ENCODE measurements around the gene SYT13.

The SYT13 gene

GRCh38 chr11:45224766-45225165 lies 61.4 kb downstream of the SYT13 start:
- no peak for DNase-seq (ENCODE audit: low read depth in 2 of 3, low spot score in 2 of 3)

GRCh38 chr11:45223496-45223895 lies 62.6 kb downstream of the SYT13 start:
- no peak for DNase-seq (ENCODE audit: low read depth in 2 of 3, low spot score in 2 of 3)

GRCh38 chr11:45219411-45219810 lies 66.7 kb downstream of the SYT13 start:
- no peak for DNase-seq (ENCODE audit: low read depth in 2 of 3, low spot score in 2 of 3)

GRCh38 chr11:45218705-45219104 lies 67.4 kb downstream of the SYT13 start:
- DNase-seq (ENCODE audit: low read depth in 2 of 3, low spot score in 2 of 3): no peak

DNA sequence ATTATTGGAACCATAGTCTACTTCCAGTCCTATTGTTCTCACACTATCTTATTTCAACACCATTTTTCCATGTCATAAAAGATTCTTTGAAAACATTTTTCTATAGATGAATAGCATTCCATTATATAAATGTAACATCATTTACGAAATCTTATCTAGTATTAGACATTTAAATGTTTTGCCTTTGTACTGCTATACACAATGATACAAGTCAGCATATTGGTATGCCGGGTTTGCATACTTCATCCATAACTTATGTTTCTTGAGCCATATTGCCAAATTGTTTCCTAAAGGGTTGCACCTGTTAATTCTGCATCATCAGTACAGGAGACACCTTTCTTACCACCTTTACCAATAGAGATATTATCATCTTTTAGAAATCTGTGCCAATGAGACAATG lies 68.2 kb downstream of the SYT13 start:
- DNase-seq (ENCODE audit: low read depth in 2 of 3, low spot score in 2 of 3): no peak

DNA sequence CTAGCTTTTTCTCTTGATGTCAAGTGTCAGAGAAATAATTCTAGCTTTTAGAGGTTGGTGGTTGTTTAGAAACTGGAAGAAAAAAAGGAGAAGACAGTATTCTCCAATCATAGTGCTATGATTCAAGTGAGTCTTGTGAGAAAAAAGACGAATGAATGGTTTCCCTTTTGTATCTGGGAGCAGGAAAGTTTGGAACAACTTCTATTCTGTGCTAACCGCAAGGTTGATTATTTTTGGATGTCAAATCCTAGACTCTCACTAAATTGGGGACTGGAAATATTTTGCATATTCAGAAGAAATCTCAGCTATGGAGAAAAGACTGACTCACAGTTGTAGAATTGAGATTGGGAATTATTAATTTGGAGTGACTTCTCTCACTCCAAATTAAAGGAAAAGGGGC lies 69.2 kb downstream of the SYT13 start:
- no peak for DNase-seq (ENCODE audit: low read depth in 2 of 3, low spot score in 2 of 3)

- no peak for DNase-seq (ENCODE audit: low read depth in 2 of 3, low spot score in 2 of 3)
Observed at GRCh38 chr11:45216031-45216430, 70.1 kb downstream of the SYT13 start.

DNA sequence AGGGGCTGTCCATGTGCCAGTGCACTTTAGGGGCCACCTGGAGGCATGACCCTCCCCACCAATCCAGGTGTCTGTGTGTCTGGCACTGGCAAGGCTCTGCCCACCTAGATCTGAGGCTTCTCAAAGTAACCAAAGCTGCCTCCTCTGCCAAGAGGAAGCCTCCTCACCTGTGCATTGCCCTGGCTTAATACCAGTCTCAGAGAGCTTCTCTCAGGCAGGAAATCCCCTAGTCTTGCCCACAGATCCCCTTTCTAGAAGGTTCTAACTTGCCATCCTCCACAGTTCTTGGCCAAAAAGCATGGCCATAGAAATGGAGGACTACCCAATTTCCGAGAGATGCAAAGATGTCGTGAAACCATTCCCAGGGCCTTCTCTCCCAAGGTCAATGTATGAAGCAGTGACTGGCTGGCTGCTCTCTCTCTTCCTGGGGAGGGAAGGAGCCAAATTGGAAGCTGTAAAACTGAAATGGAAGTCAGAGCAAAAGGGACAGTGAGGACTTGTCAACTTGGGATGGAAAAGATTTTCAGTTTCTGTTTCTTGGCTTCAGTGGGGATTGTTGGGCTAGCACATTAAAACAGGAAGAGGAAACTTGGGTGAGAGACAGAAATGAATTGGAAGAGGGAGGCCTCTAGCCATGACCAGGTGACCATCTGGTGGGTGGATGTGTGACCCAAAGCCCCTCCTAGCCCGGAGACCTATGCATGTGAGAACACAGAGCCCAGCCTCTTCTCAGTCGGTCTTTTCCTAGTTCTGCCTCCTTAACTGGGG lies 70.9 kb downstream of the SYT13 start:
- no peak for DNase-seq (ENCODE audit: low read depth in 2 of 3, low spot score in 2 of 3)

DNA sequence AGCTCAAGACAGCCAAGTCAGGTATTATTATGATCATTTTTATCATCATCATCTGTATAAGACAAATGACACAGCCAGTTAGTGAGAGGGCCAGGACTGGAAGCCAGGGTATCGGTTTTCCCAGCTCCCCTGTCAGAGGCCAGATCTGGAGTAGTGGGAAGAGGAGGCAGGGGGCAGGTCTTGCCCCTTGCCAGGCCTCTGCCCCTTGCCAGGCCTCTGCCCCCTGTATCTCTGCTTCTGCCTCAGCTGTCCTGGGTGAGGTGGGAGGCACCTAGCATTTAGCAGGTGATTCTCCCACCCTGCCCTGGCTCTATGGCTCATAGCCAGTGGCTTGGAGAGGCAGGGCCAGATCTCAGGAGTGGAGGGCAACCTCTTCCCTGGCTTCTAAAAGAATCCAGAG lies 72.4 kb downstream of the SYT13 start:
- DNase-seq (ENCODE audit: low read depth in 2 of 3, low spot score in 2 of 3): no peak

- no peak for DNase-seq (ENCODE audit: low read depth in 2 of 3, low spot score in 2 of 3)
Observed at GRCh38 chr11:45213316-45213665, 72.8 kb downstream of the SYT13 start.

DNA sequence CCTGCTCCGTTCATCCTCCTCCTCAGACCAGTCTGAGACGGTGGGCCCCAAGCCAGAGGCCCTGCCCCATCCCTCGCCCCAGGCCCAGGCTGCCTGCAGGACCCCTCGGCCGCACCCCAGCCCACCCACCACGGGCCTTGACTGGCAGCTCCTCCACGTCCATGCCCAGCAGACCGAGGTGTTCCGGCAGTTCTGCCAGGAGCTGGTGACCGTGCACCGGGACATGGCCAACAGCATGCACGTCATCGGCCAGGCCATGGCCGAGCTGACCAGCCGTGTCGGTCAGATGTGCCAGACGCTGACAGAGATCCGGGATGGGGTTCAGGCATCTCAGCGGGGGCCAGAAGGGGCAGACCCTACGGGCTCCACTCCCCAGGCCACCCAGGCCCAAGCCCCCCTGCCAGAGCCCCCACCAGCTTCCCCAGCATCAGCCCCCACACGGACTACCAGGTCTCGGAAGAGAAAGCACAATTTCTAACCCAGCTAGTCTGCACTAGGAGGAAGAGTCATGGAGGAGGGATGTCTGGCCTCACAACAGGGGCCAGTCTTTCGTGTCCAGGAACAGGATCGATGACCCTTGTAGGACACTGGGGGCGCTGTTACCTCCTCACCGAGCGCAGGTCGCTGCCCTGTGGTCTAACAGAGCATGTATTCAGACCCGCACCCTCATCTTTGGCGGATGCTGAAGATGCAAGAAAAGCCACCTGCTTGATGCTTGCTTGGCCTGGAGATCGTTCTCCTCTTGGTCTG lies 73.4 kb downstream of the SYT13 start:
- no peak for DNase-seq (ENCODE audit: low read depth in 2 of 3, low spot score in 2 of 3)

- no peak for DNase-seq (ENCODE audit: low read depth in 2 of 3, low spot score in 2 of 3)
Observed at GRCh38 chr11:45211732-45212131, 74.4 kb downstream of the SYT13 start.

DNA sequence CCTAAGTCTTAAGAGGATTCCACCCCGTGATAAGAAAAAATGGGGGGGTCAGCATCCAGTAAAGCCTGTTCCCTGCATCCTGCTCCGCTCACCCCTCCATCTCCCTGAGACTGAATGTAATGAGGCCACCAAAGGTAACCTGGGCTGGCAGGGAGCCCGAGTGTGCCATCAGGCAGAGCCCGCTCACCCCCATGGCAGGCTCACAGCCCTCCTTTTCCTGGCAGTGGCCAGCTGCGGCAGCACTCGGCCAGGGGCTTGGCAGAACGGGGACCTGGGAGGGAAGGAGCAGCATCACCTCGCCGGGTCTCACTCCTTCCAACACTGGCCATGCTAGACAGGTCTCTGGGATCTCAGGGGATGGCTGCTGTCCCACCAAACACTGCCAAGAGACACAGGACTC lies 75.3 kb downstream of the SYT13 start:
- no peak for DNase-seq (ENCODE audit: low read depth in 2 of 3, low spot score in 2 of 3)

- DNase-seq (ENCODE audit: low read depth in 2 of 3, low spot score in 2 of 3): no peak
Observed at GRCh38 chr11:45209891-45210699, 76.0 kb downstream of the SYT13 start.

DNA sequence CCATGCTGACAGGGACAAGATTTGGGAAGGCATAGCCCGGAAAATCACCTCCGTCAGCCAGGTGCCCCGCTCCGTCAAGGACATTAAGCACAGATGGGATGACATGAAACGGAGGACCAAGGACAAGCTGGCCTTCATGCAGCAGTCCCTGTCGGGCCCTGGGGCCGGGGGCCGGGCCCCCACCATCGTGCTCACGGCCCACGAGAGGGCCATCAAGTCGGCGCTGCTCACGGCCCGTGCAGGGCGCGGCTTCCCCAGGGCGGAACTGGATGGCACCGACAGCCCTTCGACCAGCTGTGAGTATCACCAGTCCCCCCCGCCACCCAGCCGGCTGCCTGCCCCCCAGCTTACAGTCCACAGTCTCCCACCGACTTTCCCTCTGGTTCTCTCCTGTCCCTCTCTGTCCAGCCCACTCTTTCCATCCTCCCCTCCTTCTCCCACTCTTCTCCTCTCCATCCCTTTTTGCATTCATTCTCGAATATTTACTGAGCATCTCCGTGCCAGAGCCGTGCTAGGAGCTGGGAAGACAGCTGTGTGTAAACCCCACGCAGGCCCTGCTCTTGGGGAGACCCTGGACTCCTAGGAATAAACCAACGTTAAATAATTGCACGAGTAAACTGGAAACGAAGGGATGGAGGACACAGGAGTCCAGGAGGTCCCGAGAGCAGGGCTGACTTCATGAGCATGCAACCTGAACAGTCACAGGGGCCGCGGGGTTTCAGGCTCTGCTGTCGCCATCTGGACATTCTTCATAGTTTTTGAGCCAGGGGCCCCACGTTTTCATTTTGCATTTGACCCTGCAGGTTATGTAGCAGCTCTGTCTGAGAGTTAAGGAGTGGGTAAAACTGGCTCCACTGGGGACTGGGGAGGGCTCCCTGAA lies 76.9 kb downstream of the SYT13 start:
- no peak for DNase-seq (ENCODE audit: low read depth in 2 of 3, low spot score in 2 of 3)

DNA sequence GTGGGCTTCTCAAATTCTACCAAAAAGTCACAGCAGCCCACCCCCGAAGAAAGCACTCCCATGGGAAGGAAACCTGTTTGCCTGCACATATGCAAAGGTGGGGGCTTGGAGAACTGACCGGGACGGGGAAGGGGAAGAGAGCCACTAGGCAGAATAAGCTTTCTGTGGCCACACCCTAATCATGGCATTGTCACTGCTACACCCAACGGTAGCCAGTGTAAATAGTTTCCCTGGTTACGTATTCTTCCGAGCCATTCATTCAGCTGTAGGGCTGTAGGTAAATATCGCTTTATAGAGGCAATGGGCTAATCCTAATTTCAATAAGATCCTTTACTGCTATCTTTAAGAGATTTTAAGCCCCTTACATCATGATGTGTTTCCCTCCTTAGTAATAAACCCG lies 78.0 kb downstream of the SYT13 start:
- DNase-seq (ENCODE audit: low read depth in 2 of 3, low spot score in 2 of 3): no peak

DNA sequence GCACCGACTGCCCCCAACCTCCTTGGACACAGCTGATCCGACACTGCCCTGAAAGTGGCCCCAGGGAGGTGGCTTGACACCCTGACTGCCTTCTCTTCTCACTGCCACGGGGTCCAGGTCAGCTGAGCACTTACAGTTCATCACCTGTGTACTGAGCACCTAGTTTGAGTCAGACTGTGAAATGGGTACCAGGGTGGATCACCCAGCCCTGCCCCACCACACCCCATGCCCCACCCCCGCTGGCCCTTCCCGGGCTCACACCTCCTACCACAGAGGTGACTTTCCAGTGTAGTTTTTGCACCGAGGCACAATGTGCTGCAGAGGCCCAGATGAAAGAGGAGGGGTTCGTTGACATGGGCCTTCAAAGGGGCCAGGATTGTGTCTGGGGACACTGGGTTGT lies 80.2 kb downstream of the SYT13 start:
- DNase-seq (ENCODE audit: low read depth in 2 of 3, low spot score in 2 of 3): no peak

- DNase-seq (ENCODE audit: low read depth in 2 of 3, low spot score in 2 of 3): no peak
Observed at GRCh38 chr11:45204761-45205160, 81.4 kb downstream of the SYT13 start.

GRCh38 chr11:45193695-45194094 lies 92.4 kb downstream of the SYT13 start:
- DNase-seq (ENCODE audit: low read depth in 2 of 3, low spot score in 2 of 3): no peak
